Measurements from ENCODE around the gene OR2S2.
"Not testable (repeated sequence)": the region's sequence is repeated elsewhere in the genome, so short reads cannot be mapped to it uniquely, and the experiment has no call there.

The OR2S2 gene

DNA sequence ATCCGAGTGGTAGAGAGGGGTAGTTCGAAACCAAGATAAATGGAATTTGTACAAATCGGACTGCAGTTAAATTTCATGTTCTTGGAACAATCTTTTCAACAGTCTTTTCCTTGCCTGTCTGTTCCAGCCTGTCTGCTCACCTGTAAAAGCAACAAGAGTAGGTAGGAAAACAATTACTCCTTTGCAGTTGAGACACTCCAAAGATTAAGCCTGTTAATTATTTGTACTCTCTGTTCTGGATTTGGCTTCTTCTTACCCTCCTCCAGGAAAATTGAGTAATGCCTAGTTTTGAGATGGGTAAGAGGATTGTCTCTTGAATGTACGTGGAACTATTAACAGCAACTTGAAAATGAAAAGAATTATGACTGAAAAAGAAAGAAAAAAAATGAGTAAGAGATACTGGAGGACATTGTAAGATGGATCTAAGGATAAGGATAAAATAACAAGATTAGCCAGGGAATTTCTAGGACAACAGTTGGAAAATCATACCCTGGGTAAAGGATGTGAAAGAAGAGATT lies 24.3 kb downstream of the OR2S2 start:
- DNase-seq (no peak), ATAC-seq (no peak)

GRCh38 chr9:35932735-35933134 lies 25.2 kb downstream of the OR2S2 start:
- DNase-seq, result no peak
- ATAC-seq, result peak; percentile 68

DNA sequence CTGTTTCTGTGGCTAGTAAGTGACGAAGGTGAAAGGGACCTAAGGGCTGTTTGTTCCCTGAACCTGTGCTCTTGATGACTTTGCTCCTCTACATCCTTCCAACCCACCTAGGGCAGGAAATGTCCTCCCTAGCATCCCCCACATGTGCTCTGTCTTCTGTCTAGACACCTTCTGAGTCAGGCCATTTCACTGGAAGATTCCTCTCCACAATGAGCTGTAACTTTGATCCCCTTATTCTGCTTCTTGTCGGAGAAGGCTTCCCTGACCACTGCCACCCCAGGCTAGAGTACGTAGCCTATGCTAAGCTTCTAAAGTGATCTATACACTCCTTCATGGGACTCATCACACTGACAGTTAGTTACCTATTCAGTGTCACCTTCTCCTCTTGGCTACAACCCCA lies 27.0 kb downstream of the OR2S2 start:
- no peak for DNase-seq
- no peak for ATAC-seq

GRCh38 chr9:35930521-35930920 lies 27.4 kb downstream of the OR2S2 start:
- ATAC-seq (no peak), DNase-seq (no peak)

DNA sequence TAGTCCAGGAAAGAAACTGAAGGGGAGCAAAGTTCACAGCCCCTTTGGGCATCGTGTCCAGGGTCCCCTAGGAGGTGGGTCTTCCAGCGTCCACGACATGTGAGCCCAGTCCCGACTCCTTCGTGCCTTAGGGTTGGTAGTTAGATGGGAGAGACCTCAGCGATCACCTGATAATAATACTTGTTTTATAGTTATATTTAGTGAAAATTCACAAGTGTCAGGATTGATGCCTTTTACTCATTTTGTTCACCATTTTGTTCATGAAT lies 28.6 kb downstream of the OR2S2 start:
- ATAC-seq (no peak), DNase-seq (no peak)

DNA sequence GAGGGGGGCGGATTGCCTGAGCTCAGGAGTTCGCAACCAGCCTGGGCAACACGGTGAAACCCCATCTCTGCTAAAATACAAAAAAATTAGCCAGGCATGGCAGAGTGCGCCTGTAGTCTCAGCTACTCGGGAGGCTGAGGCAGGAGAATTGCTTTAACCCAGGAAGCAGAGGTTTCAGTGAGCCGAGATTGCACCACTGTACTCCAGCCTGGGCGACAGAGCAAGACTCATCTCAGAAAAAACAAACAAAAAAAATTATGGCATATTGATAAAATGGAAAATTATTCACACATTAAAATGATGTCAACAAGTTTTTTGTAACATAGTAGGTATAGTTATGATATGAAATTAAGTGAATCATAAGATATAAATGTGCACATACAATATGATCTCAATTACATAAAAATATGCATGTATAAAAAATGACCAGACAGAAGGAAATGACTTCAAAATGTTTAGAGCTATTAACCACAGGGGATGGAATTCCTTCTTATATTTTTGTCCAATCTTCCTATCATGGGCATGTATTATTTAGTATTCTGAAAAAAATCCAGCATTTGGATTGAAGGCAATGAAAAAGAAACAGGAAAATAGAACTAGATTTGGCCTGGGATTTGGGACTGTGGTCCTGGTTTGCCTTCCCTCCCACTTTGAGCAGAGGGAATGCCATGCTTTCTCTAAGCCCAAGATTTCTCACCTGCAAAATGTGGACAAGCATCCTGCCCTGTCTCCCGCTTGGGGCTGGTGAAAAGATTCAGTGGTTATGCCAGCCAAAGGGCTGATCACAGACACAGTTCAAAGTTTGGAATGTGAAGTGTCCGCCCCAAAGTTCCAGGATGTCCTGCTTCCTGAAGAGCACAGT lies 29.1 kb downstream of the OR2S2 start:
- DNase-seq (no peak), ATAC-seq (no peak)

GRCh38 chr9:35923927-35924763 lies 33.8 kb downstream of the OR2S2 start:
- ATAC-seq, result peak; percentile 96

DNA sequence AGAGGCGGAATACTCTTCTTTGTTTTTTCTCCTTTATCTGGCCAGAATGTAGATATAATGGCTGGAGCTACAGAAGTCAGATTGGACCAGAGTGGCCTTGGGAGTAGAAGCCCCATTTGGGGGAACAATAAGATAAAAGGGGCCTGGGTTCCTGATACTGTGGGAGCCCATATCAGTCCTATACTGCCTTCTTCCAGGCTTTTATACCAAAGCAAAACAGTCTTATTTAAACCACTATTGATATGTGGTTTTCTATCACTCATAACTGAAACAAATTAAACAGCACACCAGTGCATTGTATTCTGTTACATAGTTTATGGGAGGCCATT lies 34.4 kb downstream of the OR2S2 start:
- no peak for ATAC-seq

More at GRCh38 chr9:35923927-35924763, 33.8 kb downstream of the OR2S2 start:
- peak; percentile 33 for DNase-seq

GRCh38 chr9:35920051-35920620 lies 37.8 kb downstream of the OR2S2 start:
- ATAC-seq, result no peak
- DNase-seq, result no peak

More for the DNA sequence above, 34.4 kb downstream of the OR2S2 start:
- no peak for DNase-seq

GRCh38 chr9:35919212-35920008 lies 38.5 kb downstream of the OR2S2 start:
- DNase-seq, result no peak
- no peak for ATAC-seq

GRCh38 chr9:35918780-35919179 lies 39.2 kb downstream of the OR2S2 start:
- DNase-seq (no peak), ATAC-seq (no peak)

GRCh38 chr9:35917261-35917660 lies 40.7 kb downstream of the OR2S2 start:
- DNase-seq (no peak), ATAC-seq (no peak)

DNA sequence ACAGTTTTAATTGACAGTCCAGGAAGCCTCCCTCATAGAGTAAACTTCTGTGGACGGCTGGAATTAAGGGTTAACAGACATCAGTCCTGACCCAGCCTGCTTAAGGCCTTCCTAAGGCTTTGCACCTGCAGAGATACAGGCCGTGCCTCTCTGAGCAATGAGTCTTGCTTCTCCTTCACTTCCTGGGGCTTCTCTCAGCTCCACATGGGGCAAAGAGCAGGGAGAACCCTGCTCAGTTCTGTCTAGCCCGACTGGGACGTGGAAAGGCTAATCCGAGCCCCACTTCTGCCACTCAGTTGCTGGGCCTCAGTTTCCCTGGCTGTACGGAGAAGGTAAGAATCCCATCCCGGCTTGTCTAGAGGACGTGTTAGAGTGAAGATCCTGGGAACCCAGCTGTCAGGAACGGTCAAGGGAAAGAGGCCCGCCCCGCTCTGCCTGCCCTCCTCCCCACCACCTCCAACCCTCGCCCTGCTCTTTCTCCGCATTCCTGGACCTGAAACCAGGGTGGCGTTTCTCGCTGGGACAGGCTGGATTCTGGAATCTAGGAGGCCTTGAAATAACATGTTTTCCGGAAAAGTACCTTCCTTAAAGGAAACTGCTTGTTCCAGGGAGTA lies 42.2 kb downstream of the OR2S2 start:
- ATAC-seq (no peak), DNase-seq (no peak)

DNA sequence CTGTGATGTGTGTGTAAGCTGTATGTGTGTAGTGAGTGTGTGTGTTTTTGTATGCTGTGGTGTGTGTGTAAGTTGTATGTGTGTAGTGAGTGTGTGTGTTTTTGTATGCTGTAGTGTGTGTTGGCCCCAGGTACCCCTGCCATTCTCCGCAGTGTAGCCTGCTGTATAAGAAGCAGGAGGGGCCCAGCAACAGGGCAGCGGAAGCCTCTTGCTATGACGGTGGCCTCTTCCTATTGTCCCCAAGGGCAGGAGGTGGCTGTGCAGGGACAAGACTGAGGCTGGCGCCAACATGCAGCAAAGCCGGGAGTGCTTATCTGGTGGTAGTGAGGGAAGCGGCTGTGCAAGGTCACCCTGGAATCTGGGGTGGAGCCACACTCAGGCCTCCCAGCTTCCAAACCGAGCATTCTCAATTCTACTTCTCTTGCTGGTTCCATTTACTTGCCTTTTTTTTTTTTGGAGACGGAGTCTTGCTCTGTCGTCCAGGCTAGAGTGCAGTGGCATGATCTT lies 43.6 kb downstream of the OR2S2 start:
- ATAC-seq, result peak; percentile 7
- no peak for DNase-seq

GRCh38 chr9:35913429-35913828 lies 44.5 kb downstream of the OR2S2 start:
- not testable (repeated sequence) for ATAC-seq, DNase-seq

DNA sequence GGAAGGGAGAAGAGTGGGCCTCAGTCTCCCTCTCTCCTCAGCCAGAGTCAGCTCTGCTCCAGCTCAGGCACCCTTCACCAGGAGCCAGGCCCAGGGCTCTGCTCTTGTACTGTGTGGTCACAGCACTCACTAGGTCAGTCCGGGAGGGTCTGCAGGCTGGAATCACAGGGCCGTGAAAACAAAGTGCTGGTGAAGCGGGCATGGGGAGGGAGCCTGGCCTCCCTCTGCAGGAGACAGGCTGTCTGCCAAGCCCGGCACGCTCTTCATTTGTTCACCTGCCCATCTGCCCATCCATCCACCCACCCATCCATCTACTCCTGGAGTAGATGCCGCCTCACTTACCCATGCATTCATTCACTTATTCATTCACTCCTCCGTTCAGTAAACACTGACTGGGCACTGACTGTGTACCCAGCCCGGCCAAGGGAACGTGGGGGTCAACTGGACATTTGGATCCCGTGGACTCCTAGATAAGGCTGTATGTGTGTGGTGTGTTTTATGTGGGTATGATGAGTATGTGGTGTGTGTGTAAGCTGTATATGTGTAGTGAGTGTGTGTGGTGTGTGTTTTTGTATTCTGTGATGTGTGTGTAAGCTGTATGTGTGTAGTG lies 45.1 kb downstream of the OR2S2 start:
- DNase-seq (no peak), ATAC-seq (no peak)

GRCh38 chr9:35911690-35912089 lies 46.3 kb downstream of the OR2S2 start:
- ATAC-seq (no peak), DNase-seq (no peak)

DNA sequence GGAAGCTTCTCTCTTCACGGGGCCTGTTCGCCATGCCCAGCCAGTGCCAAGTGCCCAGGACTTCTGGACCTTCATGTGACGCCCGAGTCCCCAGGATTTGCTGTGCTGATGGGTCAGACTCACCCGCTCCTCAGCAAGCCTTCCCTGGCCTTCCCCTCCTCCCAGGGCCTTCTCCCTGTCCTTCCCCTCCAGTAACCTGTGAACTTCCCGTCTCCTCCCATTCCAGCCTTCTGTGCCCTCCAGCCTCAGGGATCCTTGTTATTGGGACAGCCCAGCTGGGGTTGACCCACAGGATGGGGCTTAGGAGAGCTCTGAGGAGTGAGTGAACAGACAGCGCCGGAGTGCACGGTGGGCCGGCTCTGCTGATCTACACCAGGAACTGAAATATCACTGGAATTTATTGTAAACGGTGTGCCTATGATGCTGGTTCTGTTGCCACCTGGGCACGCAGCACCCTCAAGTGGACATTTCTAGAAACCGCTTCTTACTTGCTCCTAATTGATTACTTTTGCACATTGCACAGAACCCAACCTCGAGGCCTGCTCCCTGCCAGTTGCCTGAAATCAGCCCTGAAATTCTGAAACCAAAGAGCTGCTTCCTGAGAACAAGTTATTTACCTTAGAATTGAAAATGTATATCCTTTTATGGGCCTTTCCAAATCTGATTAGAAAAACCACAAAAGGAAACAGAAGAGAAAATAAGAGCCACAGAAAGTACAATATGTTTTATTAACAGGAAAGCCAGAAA lies 47.2 kb downstream of the OR2S2 start:
- DNase-seq (peak; percentile 28), ATAC-seq (peak; percentile 42)

DNA sequence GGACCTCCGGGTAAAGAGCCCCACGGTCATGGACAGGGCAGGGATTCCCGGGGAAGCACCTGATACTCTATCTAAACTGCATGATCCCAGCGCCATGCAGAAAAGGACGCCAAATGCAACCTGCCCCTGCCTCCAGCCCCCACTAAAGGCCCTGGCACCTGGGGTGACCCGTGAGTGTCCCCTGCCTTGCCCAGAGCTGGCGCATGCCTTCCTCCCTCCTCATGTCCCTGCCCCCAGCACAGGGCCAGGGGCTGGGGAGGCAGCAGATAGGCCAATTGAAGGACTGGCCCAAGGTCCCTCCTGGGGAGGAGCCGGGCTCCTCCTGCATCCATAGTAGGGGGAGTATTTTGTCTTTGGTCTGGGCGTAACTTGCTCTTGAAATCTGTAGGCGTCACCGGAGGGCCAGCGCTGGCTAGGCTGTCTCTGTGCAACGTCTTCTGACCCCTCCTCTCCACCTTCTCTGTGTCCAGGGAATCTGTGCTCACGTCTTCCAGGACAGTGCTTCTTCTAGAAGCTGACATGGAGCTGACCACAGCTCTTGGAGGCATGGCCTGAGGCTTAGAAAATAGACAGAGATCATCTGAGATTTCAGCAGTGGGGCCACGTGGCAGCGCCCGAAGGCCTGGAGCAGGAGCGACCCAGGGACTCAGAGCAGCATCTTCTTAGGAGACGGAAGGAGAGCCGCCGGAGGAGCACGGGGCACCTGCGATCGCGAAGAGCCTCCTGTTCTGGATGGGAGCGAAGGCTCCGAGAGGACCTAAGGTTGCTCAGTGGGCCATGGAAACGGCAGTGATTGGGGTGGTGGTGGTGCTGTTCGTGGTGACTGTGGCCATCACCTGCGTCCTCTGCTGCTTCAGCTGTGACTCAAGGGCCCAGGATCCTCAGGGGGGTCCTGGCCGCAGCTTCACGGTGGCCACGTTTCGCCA lies 48.0 kb downstream of the OR2S2 start:
- ATAC-seq (no peak), DNase-seq (no peak)
